NOMO-1 treated with dmso at 0.1 percent for 144 hours (cell line): ENCODE data around the gene HTATSF1.

Experiments
- DNase-seq: peaks from one replicate; lab custom pipeline; 2025; ENCODE audit not compliant: unreplicated experiment; lab: John Stamatoyannopoulos, UW

The HTATSF1 gene

GRCh38 chrX:136497556-136498052 is at the start of gene HTATSF1:
Gene HTATSF1, plus strand, starts transcription at chrX:136497592. Its CDS starts 93 bp downstream, at chrX:136497685.
- DNase-seq: no peak

- no peak for DNase-seq
Measured at GRCh38 chrX:136447968-136448367, 49.4 kb upstream of the HTATSF1 start.

- no peak for DNase-seq
Measured at GRCh38 chrX:136450050-136450830, 47.2 kb upstream of the HTATSF1 start.

GRCh38 chrX:136452614-136453013 is 44.8 kb upstream of the HTATSF1 start:
- DNase-seq: no peak

- DNase-seq: no peak
Measured at GRCh38 chrX:136453114-136453513, 44.3 kb upstream of the HTATSF1 start.

DNA sequence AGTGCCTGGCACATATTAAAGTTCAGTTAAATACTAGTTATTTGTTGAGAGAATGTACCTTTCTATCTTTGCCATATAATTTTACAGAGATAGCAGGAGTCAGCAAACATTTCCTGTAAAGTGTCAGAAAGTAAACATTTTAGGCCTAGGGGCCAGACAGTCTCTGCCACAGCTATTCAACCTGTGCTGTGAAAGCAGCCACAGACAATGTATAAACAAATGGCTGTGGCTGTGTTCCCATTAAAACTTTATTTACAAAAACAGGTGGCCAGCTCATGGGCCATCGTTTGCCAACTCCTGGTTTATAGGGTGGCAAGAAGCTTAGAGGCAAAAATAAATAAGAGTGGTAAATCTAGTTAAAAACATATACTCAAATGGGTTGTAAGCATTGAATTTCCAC is 43.6 kb upstream of the HTATSF1 start:
- DNase-seq: no peak

- no peak for DNase-seq
Measured at GRCh38 chrX:136456133-136456532, 41.3 kb upstream of the HTATSF1 start.

GRCh38 chrX:136457303-136457917 is 40.0 kb upstream of the HTATSF1 start:
- no peak for DNase-seq

DNA sequence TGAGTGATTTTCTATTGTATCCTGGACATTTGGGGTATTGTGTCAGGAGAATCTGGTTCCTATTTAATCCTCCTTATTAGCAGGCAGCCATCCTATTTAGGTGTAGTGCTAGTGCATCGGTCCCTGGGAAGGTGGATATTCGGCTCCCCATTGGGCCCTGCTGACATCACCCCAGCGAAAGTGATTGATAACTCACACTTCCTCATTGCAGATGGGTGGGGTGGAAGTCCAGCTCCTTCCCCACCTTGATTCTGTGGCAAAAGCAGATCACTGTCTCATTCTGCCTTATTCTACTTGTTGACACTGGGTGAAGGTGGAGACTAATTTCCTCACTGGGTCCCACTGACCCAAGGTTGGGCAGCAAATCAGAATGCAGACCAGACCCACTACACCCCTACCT is 32.8 kb upstream of the HTATSF1 start:
- no peak for DNase-seq

- DNase-seq: no peak
Measured at GRCh38 chrX:136467303-136467702, 30.1 kb upstream of the HTATSF1 start.

GRCh38 chrX:136468391-136469103 is 28.8 kb upstream of the HTATSF1 start:
- DNase-seq: no peak

DNA sequence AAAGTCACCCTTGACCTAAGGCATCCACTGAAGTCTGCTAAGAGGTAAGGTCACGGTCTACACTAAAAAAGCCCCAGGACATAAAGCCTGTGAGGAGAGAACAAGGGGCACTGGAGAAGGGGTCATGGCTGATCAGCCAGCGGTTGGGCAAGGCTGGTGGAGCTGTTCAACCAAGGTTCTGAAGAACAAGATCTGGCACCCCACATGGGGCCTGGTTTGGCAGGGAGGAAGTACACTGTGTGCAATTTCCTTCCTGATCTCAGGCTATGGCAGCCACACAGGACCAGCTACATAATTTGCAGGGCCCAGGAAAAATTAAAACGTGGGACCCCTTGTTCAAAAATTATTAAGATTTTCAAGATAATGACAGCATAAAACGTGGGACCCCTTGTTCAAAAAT is 23.7 kb upstream of the HTATSF1 start:
- DNase-seq: no peak

DNA sequence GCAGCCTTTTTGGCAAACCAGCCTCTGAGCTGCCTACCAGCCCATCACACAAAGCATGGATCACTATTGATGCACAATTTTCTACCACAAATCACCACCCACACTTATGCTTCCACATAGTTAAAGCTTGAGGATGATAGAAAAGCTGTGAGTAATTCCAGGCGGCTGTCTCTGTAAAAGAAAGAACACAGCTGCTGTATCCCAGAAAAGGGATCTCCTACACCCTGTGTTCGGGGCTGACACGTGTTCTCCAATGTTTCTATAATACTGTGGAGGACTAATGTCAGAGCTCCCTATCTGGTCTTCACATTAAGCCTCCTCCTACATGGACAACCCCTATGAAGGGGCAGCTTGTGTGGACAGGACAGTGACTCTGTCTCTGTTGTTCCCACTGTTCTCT is 22.2 kb upstream of the HTATSF1 start:
- no peak for DNase-seq

DNA sequence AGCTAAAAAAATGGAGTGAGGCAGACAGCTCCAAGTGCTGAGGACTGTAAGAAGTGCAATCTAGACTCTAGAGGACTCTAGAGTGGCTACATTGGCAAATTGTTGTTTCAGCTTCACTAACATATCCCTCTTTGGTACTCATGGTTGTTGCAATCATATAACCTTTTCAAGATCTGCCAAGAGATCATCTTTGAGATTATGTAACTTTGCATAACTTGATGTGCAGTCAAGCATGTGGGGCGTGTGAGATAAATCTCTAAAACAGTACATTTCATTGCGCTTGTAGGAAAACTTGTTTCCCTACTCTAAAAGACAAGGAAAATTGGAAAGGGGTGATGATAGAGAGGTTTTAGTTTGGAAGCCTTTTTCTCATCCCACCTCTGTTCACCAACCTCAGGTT is 20.9 kb upstream of the HTATSF1 start:
- DNase-seq: no peak

GRCh38 chrX:136477026-136477425 is 20.4 kb upstream of the HTATSF1 start:
- DNase-seq: no peak

DNA sequence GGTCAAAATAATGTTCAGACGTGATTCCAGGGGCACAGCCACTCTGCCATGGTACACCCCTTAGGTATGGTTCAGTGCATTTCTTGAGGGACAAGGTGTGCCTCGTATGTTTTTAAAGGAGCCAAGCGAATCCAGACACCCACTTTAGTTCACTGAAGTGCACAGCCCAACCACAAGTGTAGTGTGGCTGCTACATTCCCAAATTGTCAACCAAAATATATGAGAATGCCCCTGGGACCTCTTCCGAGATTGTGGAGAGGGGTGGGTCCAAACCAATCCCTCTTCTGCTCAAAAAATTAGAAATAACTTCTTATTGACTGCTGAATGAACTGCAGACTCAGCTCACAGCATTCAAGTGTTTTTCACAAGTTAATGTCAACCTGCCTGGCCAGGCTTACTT is 17.0 kb upstream of the HTATSF1 start:
- no peak for DNase-seq

- DNase-seq: no peak
Measured at GRCh38 chrX:136487647-136488046, 9.7 kb upstream of the HTATSF1 start, which contains the start of gene BRS3. Gene BRS3, plus strand, starts transcription at chrX:136487947. Its CDS starts 168 bp downstream, at chrX:136488115.

DNA sequence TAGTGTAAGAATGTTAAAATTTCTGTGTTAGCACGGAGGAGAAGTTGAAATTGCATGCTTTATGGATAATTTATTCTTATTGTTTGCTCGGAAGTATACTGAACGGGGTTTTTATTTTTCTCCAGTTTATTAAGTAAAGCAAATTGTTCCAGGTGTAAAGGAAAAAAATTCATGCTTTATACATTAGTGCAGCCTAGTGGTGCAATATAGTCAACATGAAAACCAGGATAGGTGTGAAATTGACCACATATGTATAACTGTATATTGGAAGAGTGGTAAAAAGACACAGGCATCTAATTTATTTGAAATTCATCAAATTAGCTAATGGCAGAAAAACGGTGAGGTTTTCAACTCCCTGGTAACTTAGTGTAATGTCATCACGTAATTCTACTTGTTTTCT is 8.7 kb upstream of the HTATSF1 start:
- DNase-seq: no peak

GRCh38 chrX:136491832-136492231 is 5.6 kb upstream of the HTATSF1 start:
- DNase-seq: no peak

- peak; percentile 41 for DNase-seq
Measured at GRCh38 chrX:136493011-136493410, 4.4 kb upstream of the HTATSF1 start.

- peak; percentile 65 for DNase-seq
Measured at GRCh38 chrX:136495043-136495442, 2.3 kb upstream of the HTATSF1 start.
